OCI-LY1 (cell line): ENCODE measurements around the gene NRIP1.

ENCODE experiments used
- H2AFZ ChIP-seq: fragments of 200-600 bp; sonication (generic), shearing (Covaris generic); 2 replicates; pipeline ENCODE4 v1.6.0; 2014; ENCODE audit warnings: antibody characterized with exemption, mild to moderate bottlenecking, low read length
- H3F3A ChIP-seq: fragments of 200-600 bp; sonication (generic), shearing (Covaris generic); 2 replicates; pipeline ENCODE4 v1.6.0; 2014; ENCODE audit warnings: mild to moderate bottlenecking, antibody characterized with exemption, low read length, moderate library complexity; ENCODE audit not compliant: insufficient read depth
- H3K27ac ChIP-seq: fragments of 200-600 bp; sonication (generic); 2 replicates; pipeline ENCODE4 v1.5.1; 2014; ENCODE audit warnings: low read length, mixed run types, mild to moderate bottlenecking, low read depth; ENCODE audit not compliant: poor library complexity, severe bottlenecking
- H3K27me3 ChIP-seq: fragments of 200-600 bp; sonication (generic); 2 replicates; pipeline ENCODE4 v1.6.0; 2014; ENCODE audit warnings: antibody characterized with exemption, mild to moderate bottlenecking, low read length, moderate library complexity; ENCODE audit not compliant: insufficient read depth
- H3K36me3 ChIP-seq: fragments of 200-600 bp; sonication (generic); 2 replicates; pipeline ENCODE4 v1.6.1; 2014; ENCODE audit warnings: mild to moderate bottlenecking, antibody characterized with exemption, low read length, moderate library complexity, mixed read lengths; ENCODE audit not compliant: insufficient read depth
- H3K4me1 ChIP-seq: fragments of 200-600 bp; sonication (generic); 2 replicates; pipeline ENCODE4 v1.5.1; 2014; ENCODE audit warnings: mild to moderate bottlenecking, low read length, moderate library complexity; ENCODE audit not compliant: insufficient read depth, severe bottlenecking
- H3K4me2 ChIP-seq: fragments of 200-600 bp; sonication (generic), shearing (Covaris generic); 2 replicates; pipeline ENCODE4 v1.6.1; 2014; ENCODE audit warnings: low read length
- H3K4me3 ChIP-seq: fragments of 200-600 bp; sonication (generic); 2 replicates; pipeline ENCODE4 v1.5.1; 2014; ENCODE audit warnings: low read length, low read depth, mild to moderate bottlenecking, mixed read lengths; ENCODE audit not compliant: poor library complexity, severe bottlenecking
- H3K79me2 ChIP-seq: fragments of 200-600 bp; shearing (Covaris generic); 2 replicates; pipeline ENCODE4 v1.6.1; 2016; ENCODE audit warnings: mixed run types, low read length, mixed read lengths; ENCODE audit not compliant: insufficient read depth
- H3K9ac ChIP-seq: fragments of 200-600 bp; sonication (generic), shearing (Covaris generic); 2 replicates; pipeline ENCODE4 v1.6.1; 2014; ENCODE audit warnings: mild to moderate bottlenecking, low read length, mixed read lengths
- H3K9me2 ChIP-seq: fragments of 200-600 bp; sonication (generic), shearing (Covaris generic); 2 replicates; pipeline ENCODE4 v1.6.1; 2014; ENCODE audit warnings: low read depth, mild to moderate bottlenecking, low read length, mixed read lengths
- H3K9me3 ChIP-seq: fragments of 200-600 bp; shearing (Covaris generic); 2 replicates; pipeline ENCODE4 v1.6.1; 2014; ENCODE audit warnings: low read length, mixed read lengths
- H4K20me1 ChIP-seq: fragments of 200-600 bp; sonication (generic), shearing (Covaris generic); 2 replicates; pipeline ENCODE4 v1.6.0; 2016; ENCODE audit warnings: mild to moderate bottlenecking, low read length; ENCODE audit not compliant: insufficient read depth
- EZH2 ChIP-seq: fragments of 200-600 bp; sonication (generic), shearing (Covaris generic); IDR thresholded peaks from 2 replicates; pipeline ENCODE4 v1.8.0; 2017; ENCODE audit warnings: borderline replicate concordance, mixed run types, mild to moderate bottlenecking, antibody characterized with exemption, low read length, moderate library complexity, mixed read lengths
- TF ChIP-seq, protein P1 (sequence below): fragments of 200-600 bp; sonication (generic), shearing (Covaris generic); IDR thresholded peaks from 2 replicates; pipeline ENCODE4 v1.5.1; 2017; ENCODE audit warnings: mild to moderate bottlenecking, antibody characterized with exemption, low read length, moderate library complexity, mixed read lengths

NRIP1 gene

DNA sequence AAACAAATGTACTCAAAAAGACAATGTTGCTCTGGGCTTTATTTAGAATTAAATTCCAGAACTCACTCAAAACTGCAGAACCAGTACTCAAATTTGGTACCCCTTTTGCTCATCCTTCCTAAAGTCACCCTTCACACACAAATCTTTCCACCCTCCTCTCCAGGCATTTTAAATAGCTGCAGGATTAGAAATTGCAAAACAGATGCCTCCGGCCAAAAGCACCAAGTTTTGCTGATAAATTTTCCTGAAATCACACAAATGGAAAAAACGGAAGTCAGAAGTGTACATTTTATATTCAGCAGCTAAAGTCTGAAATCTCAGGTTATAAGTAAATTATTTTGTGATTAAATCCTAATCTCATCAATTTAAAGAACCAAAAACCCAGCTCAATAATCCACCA is 147.0 kb downstream of the NRIP1 start:
- TF ChIP-seq EZH2 = no peak
- TF ChIP-seq, protein P1, sequence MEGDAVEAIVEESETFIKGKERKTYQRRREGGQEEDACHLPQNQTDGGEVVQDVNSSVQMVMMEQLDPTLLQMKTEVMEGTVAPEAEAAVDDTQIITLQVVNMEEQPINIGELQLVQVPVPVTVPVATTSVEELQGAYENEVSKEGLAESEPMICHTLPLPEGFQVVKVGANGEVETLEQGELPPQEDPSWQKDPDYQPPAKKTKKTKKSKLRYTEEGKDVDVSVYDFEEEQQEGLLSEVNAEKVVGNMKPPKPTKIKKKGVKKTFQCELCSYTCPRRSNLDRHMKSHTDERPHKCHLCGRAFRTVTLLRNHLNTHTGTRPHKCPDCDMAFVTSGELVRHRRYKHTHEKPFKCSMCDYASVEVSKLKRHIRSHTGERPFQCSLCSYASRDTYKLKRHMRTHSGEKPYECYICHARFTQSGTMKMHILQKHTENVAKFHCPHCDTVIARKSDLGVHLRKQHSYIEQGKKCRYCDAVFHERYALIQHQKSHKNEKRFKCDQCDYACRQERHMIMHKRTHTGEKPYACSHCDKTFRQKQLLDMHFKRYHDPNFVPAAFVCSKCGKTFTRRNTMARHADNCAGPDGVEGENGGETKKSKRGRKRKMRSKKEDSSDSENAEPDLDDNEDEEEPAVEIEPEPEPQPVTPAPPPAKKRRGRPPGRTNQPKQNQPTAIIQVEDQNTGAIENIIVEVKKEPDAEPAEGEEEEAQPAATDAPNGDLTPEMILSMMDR = no peak
- Histone ChIP-seq H3K9ac (no peak overlapping the region), H3F3A (no peaks in the 10 kb centered on the region), H3K9me3 (no peaks in the 10 kb centered on the region), H3K9me2 (no peaks in the 10 kb centered on the region), H3K27ac (no peak overlapping the region), H4K20me1 (no peaks in the 10 kb centered on the region), H3K4me3 (no peak overlapping the region), H3K4me2 (no peak overlapping the region), H3K79me2 (no peaks in the 10 kb centered on the region), H3K27me3 (no peaks in the 10 kb centered on the region), H3K4me1 (no peaks in the 10 kb centered on the region), H2AFZ (no peak overlapping the region; the same call in 1 of the 2 replicates), H3K36me3 (no peaks in the 10 kb centered on the region)

DNA sequence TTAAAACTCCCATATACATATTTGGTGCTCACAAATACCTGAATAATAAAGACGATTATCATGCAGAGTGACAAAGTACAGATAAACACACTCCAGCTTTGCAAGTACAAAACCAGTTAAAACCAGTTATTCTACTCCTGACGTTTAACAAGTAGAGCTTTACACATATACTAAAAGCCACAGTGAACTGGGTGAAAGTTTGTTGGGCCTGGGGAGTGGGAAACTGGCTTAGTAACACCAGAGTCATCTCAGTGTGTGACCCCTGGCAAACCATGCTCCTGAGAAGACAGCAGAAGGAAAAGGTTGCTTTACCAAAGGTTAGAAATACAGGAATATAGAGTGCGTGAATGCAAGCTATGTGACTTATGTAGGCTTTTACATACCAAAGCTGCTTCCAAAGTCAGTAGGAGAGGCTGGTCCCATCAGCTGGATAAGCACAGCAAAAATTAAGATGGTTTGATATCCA is 148.1 kb downstream of the NRIP1 start:
- H3F3A ChIP-seq = no peaks in the 10 kb centered on the region
- no peaks in the 10 kb centered on the region for H3K4me1 ChIP-seq
- H3K9me2 ChIP-seq = no peaks in the 10 kb centered on the region
- no peaks in the 10 kb centered on the region for H3K36me3 ChIP-seq
- H3K27ac ChIP-seq = no peak overlapping the region
- no peaks in the 10 kb centered on the region for H4K20me1 ChIP-seq
- TF ChIP-seq EZH2 = no peak
- TF ChIP-seq, protein P1 = no peak
- H2AFZ ChIP-seq = no peak overlapping the region
- no peaks in the 10 kb centered on the region for H3K27me3 ChIP-seq
- H3K4me2 ChIP-seq = no peak overlapping the region
- H3K79me2 ChIP-seq = no peaks in the 10 kb centered on the region
- no peaks in the 10 kb centered on the region for H3K9me3 ChIP-seq
- no peak overlapping the region for H3K9ac ChIP-seq
- H3K4me3 ChIP-seq = no peak overlapping the region

DNA sequence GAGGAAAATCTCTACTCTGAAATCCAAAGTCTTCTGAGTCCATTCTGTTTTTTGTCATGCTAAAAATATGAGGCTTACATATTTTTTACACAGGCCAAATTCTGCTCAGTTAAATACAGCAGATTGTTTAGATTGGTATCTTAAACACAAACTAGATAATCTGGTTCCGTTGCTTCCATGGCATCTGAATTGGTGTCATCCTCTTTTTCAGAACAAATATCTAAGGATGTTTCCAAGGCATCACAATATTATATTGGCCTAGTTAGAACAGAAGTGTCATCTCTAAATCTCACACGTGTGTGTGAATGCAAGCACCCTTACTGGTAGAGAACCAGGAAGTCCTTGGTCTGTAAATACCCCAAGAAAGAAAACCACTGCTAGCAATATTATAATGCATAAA is 151.2 kb downstream of the NRIP1 start:
- H3K4me2 ChIP-seq = no peak overlapping the region
- H3K9me2 ChIP-seq = no peaks in the 10 kb centered on the region
- no peaks in the 10 kb centered on the region for H3K9me3 ChIP-seq
- no peak overlapping the region for H3K9ac ChIP-seq
- H3K27ac ChIP-seq = no peak overlapping the region
- H3F3A ChIP-seq = no peaks in the 10 kb centered on the region
- TF ChIP-seq, protein P1 = no peak
- TF ChIP-seq EZH2 = no peak
- no peak overlapping the region for H3K4me3 ChIP-seq
- H3K79me2 ChIP-seq = no peaks in the 10 kb centered on the region
- H2AFZ ChIP-seq = no peak overlapping the region
- H4K20me1 ChIP-seq = no peaks in the 10 kb centered on the region
- H3K4me1 ChIP-seq = no peaks in the 10 kb centered on the region
- no peaks in the 10 kb centered on the region for H3K27me3 ChIP-seq
- no peaks in the 10 kb centered on the region for H3K36me3 ChIP-seq
